SKM-1 (cell line): ENCODE data around the gene HOXC11.

Source experiments
- DNase-seq: peaks from one replicate; lab custom pipeline; 2025; ENCODE audit not compliant: unreplicated experiment; lab: John Stamatoyannopoulos, UW

The HOXC11 gene

GRCh38 chr12:53971686-53972085 lies 1.2 kb upstream of the HOXC11 start:
- DNase-seq = no peak

- DNase-seq = no peak
Measured at GRCh38 chr12:53972152-53972702, 699 bp upstream of the HOXC11 start.

- no peak for DNase-seq
Measured at GRCh38 chr12:53973236-53974042, 513 bp downstream of the HOXC11 start.

GRCh38 chr12:53974084-53975063 lies 1.4 kb downstream of the HOXC11 start, which contains the start of gene HOTAIR:
Gene HOTAIR (minus strand): TSS chr12:53974954.
- DNase-seq = no peak

- no peak for DNase-seq
Measured at GRCh38 chr12:53975064-53975471, 2.1 kb downstream of the HOXC11 start.

- no peak for DNase-seq
Measured at GRCh38 chr12:53975479-53976152, 2.7 kb downstream of the HOXC11 start.

- DNase-seq = no peak
Measured at GRCh38 chr12:53976172-53976822, 3.4 kb downstream of the HOXC11 start.

- no peak for DNase-seq
Measured at GRCh38 chr12:53976823-53977595, 4.1 kb downstream of the HOXC11 start.

GRCh38 chr12:53977596-53978445 lies 4.9 kb downstream of the HOXC11 start:
- DNase-seq = no peak

- DNase-seq = no peak
Measured at GRCh38 chr12:53978477-53979356, 5.8 kb downstream of the HOXC11 start.

GRCh38 chr12:53980104-53980801 lies 7.3 kb downstream of the HOXC11 start:
- no peak for DNase-seq

- no peak for DNase-seq
Measured at GRCh38 chr12:53980802-53981496, 8.0 kb downstream of the HOXC11 start.

- DNase-seq = no peak
Measured at GRCh38 chr12:53981634-53982565, 9.0 kb downstream of the HOXC11 start.

- DNase-seq = no peak
Measured at GRCh38 chr12:53982648-53983567, 10.0 kb downstream of the HOXC11 start.
